Activated CD4-positive, alpha-beta T cell treated with anti-CD3 and anti-CD28 coated beads for 48 hours (primary cell): ENCODE results near the gene SCGB2A2.

Experiments
- DNase-seq: peaks from one replicate; pipeline ENCODE4 v3.0.0-alpha.2; 2020

Gene SCGB2A2

GRCh38 chr11:62307950-62308349, 38.0 kb downstream of the SCGB2A2 start:
- DNase-seq, result no peak

- DNase-seq, result no peak
Observed at GRCh38 chr11:62309991-62310390, 40.0 kb downstream of the SCGB2A2 start.

DNA sequence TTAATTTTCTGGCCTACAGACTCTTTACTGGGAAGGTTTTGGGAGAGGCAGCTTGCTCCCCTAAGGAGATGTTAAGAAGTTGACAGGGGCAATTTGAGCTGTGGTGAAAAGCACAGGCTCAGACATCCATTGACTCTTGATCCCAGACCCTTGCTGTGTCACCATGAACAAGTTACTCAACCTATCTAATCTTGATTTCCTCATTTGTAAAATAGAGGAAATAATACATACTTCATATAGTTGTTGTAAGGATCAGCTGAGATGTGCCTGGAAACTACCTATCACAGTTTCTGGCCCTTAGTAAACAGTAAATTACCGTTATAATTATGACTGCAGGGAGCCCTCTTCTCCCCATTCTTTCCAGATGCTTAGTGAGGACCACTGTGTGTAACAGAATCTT, 45.5 kb downstream of the SCGB2A2 start:
- DNase-seq, result no peak

- no peak for DNase-seq
Observed at GRCh38 chr11:62322524-62322923, 52.6 kb downstream of the SCGB2A2 start.
